Measurements from ENCODE around the gene CMTM3.
"Not testable (repeated sequence)": the region's sequence is repeated elsewhere in the genome, so short reads cannot be mapped to it uniquely, and the experiment has no call there.

The CMTM3 gene

GRCh38 chr16:66612422-66612821 is 7.9 kb downstream of the CMTM3 start:
- Mint-ChIP-seq H3K9me3 (no peaks in the 10 kb centered on the region), H3K4me1 (ENCODE audit: low read depth) (peaks cover 12% of the 10 kb centered on the region), H3K27me3 (no peaks in the 10 kb centered on the region), H3K36me3 (ENCODE audit: low read depth) (peaks cover 24% of the 10 kb centered on the region), H3K4me3 (no peak overlapping the region), H3K27ac (no peak overlapping the region)

DNA sequence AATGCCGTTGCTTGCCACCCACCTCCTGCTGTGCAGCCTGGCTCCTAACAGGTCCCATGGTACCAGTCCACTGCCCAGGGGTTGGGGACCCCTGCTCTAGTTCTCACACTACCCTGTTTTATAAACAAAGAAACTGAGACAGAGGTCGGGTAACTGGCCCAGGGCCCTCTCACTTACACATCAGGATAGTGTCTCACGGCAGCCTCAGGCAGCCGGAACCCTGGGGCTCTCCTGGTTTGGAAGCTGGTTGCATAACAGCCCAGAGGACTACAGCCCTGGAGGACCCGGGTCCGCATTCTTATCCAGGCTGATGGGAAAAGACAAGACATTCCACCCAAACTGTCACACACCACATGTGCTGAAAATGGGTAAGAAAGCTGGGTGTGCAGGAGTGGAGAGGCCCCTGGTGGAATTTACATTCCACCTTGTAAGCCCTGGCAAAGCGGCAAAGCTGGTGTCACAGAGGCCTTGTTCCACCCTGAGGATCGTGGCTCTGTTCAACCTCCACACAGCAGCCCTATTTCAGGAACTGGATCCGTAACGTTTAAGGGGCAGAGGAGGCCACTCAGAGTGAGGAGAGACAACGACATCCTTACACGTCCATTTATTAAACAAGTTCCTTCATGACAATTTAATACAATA is 9.8 kb downstream of the CMTM3 start:
- Mint-ChIP-seq H3K4me3 (no peak overlapping the region), H3K9me3 (no peaks in the 10 kb centered on the region), H3K4me1 (ENCODE audit: low read depth) (peaks cover 2% of the 10 kb centered on the region), H3K27me3 (no peaks in the 10 kb centered on the region), H3K27ac (no peak overlapping the region), H3K36me3 (ENCODE audit: low read depth) (peaks cover 22% of the 10 kb centered on the region)

DNA sequence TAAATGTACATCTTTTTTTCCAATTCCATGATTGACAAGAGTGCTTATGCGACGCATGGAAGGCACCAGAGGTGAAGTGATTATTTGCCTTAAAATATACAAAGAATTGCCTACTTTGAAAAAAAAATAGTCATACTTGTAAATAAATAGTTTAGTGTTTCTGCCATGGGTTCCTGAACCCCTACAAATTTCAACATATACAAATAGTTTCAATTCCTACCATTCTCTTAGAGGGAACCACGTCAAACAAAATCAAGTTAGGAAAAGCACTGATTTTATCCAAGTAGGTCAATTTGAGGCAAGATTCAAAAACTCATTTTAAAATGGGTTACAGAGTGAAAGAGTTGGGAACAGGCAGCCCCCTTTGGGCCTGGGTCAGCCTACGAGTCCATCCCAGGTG is 11.7 kb downstream of the CMTM3 start:
- Mint-ChIP-seq H3K9me3 (no peaks in the 10 kb centered on the region), H3K36me3 (ENCODE audit: low read depth) (peaks cover 8% of the 10 kb centered on the region), H3K27me3 (no peaks in the 10 kb centered on the region), H3K4me1 (ENCODE audit: low read depth) (peaks cover 9% of the 10 kb centered on the region), H3K4me3 (no peak overlapping the region), H3K27ac (no peak overlapping the region)

- Mint-ChIP-seq H3K27ac (no peak overlapping the region), H3K4me1 (ENCODE audit: low read depth) (peaks cover 9% of the 10 kb centered on the region), H3K27me3 (no peaks in the 10 kb centered on the region), H3K36me3 (ENCODE audit: low read depth) (peaks cover 8% of the 10 kb centered on the region), H3K9me3 (no peaks in the 10 kb centered on the region), H3K4me3 (no peak overlapping the region)
Measured at GRCh38 chr16:66616592-66616991, 12.1 kb downstream of the CMTM3 start.

DNA sequence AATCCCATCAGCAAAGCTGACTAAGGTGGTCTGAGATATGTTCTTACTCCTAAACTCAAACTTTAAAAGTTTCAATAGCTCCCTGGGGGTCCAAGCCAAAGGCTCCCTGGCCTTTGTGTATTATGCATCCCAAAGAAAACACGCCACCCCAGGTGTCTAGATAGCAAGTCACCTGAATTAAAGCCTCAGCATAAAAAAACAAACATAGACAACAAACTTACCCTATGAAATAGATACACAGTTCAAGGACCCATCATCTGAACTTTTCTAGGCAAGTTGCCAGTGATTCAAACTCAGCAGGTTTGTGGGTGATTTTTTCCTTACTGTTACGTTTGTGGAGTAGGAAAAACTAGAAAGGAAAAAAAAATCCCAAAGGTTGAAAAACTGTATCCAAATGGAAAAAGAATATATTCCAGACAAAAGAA is 12.5 kb downstream of the CMTM3 start:
- peaks cover 7% of the 10 kb centered on the region for H3K36me3 Mint-ChIP-seq (ENCODE audit: low read depth)
- no peaks in the 10 kb centered on the region for H3K9me3 Mint-ChIP-seq
- H3K27ac Mint-ChIP-seq, result no peak overlapping the region
- no peaks in the 10 kb centered on the region for H3K27me3 Mint-ChIP-seq
- peaks cover 9% of the 10 kb centered on the region for H3K4me1 Mint-ChIP-seq (ENCODE audit: low read depth)
- H3K4me3 Mint-ChIP-seq, result no peak overlapping the region

GRCh38 chr16:66617728-66618127 is 13.2 kb downstream of the CMTM3 start:
- H3K9me3 Mint-ChIP-seq, result no peaks in the 10 kb centered on the region
- peaks cover 9% of the 10 kb centered on the region for H3K4me1 Mint-ChIP-seq (ENCODE audit: low read depth)
- H3K4me3 Mint-ChIP-seq, result no peak overlapping the region
- no peaks in the 10 kb centered on the region for H3K27me3 Mint-ChIP-seq
- peaks cover 4% of the 10 kb centered on the region for H3K36me3 Mint-ChIP-seq (ENCODE audit: low read depth)
- H3K27ac Mint-ChIP-seq, result no peak overlapping the region

GRCh38 chr16:66618588-66619375 is 14.3 kb downstream of the CMTM3 start:
- H3K27ac Mint-ChIP-seq, result peak overlapping the region; percentile 13
- H3K27me3 Mint-ChIP-seq, result no peaks in the 10 kb centered on the region
- no peak overlapping the region for H3K4me3 Mint-ChIP-seq
- H3K4me1 Mint-ChIP-seq (ENCODE audit: low read depth), result peaks cover 9% of the 10 kb centered on the region
- no peaks in the 10 kb centered on the region for H3K9me3 Mint-ChIP-seq
- no peaks in the 10 kb centered on the region for H3K36me3 Mint-ChIP-seq (ENCODE audit: low read depth)

DNA sequence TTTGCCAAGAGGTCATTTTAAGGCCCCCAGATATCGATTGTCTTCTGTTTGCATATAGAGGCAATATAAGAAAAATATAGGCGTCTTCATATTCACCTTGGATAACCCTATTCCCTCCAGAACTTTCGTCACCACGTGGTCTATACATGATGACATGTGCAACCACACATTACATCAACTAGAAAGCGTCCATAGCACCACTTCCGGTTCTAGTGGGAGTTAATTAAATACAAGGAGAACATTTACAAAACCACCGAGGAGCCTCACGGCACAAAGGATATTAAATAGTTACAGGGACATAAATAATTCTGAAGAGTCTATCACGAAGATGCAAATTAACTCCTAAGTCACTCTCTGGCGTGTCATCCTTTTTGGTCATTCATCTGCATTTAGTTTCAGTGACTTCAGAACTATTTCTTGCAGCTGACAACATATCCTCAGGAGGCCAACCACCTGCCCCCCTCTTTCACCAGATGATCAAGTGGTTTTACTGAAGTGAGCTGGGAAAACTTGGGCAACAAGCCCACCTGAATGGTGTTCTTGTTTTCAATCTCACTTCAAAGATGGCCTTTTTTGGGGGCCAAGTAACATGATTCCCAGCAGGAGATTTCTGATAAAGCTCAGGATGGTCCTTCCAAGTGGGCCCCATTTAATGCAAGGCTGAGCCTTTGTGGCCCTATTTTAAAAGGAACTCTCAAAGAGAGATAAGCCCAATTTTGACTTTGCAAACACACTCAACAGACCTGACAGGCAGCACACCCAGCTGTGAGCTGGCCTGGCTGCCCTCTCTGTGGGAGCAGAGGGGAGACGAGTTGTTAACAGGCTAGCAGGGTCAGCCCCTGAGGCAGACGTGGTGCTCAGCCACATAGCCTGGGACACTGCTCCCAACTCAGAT is 15.3 kb downstream of the CMTM3 start:
- Mint-ChIP-seq H3K27ac (no peak overlapping the region), H3K36me3 (ENCODE audit: low read depth) (no peaks in the 10 kb centered on the region), H3K9me3 (no peaks in the 10 kb centered on the region), H3K4me3 (no peak overlapping the region), H3K4me1 (ENCODE audit: low read depth) (peaks cover 9% of the 10 kb centered on the region), H3K27me3 (no peaks in the 10 kb centered on the region)

DNA sequence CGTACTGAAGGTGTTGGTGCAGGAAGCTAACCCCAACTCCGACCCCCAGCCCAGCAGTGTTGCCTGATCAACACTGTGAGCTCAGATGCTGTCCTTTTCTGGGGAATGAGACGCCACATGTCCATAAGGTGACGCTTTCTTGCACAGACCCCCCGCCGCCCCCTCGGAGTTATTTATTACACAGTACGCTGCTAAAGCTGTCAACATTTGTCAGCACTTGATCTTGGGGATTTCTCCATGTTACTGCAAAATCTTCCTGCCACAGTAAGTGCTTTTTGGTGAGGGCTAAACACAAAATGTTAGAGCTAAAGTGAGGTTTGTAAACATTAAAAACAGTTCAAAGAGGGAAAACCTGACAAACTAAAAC is 15.9 kb downstream of the CMTM3 start:
- Mint-ChIP-seq H3K27me3 (no peaks in the 10 kb centered on the region), H3K27ac (no peak overlapping the region), H3K4me3 (no peak overlapping the region), H3K9me3 (no peaks in the 10 kb centered on the region), H3K36me3 (ENCODE audit: low read depth) (no peaks in the 10 kb centered on the region), H3K4me1 (ENCODE audit: low read depth) (peaks cover 9% of the 10 kb centered on the region)

- H3K4me1 Mint-ChIP-seq (ENCODE audit: low read depth), result peaks cover 9% of the 10 kb centered on the region
- no peak overlapping the region for H3K27ac Mint-ChIP-seq
- no peaks in the 10 kb centered on the region for H3K36me3 Mint-ChIP-seq (ENCODE audit: low read depth)
- H3K4me3 Mint-ChIP-seq, result no peak overlapping the region
- H3K9me3 Mint-ChIP-seq, result no peaks in the 10 kb centered on the region
- H3K27me3 Mint-ChIP-seq, result no peaks in the 10 kb centered on the region
Measured at GRCh38 chr16:66621973-66622372, 17.5 kb downstream of the CMTM3 start.

DNA sequence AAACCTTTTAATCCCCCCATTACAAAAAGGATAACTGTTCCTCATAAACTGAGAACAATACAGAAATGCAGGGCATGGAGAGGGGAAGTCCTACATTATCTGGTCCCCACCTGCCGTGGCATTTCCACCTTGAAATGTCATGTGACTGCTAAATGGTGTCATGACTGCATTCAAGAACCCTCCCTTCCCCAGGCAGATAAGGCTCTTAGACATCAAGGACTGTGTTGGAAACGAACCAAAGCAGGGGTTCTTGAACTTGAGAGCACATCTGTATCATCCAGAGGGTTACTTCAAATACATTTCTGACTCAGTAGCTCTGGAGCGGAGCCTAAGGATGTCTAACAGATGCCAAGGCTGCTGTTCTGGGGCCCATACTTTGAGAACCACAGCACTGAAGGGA is 18.4 kb downstream of the CMTM3 start:
- H3K4me1 Mint-ChIP-seq (ENCODE audit: low read depth), result peaks cover 9% of the 10 kb centered on the region
- H3K9me3 Mint-ChIP-seq, result no peaks in the 10 kb centered on the region
- H3K27ac Mint-ChIP-seq, result no peak overlapping the region
- H3K27me3 Mint-ChIP-seq, result no peaks in the 10 kb centered on the region
- H3K4me3 Mint-ChIP-seq, result no peak overlapping the region
- H3K36me3 Mint-ChIP-seq (ENCODE audit: low read depth), result no peaks in the 10 kb centered on the region

GRCh38 chr16:66623755-66624154 is 19.3 kb downstream of the CMTM3 start:
- no peak overlapping the region for H3K4me3 Mint-ChIP-seq
- H3K9me3 Mint-ChIP-seq, result no peaks in the 10 kb centered on the region
- peaks cover 9% of the 10 kb centered on the region for H3K4me1 Mint-ChIP-seq (ENCODE audit: low read depth)
- no peaks in the 10 kb centered on the region for H3K27me3 Mint-ChIP-seq
- no peaks in the 10 kb centered on the region for H3K36me3 Mint-ChIP-seq (ENCODE audit: low read depth)
- H3K27ac Mint-ChIP-seq, result no peak overlapping the region

DNA sequence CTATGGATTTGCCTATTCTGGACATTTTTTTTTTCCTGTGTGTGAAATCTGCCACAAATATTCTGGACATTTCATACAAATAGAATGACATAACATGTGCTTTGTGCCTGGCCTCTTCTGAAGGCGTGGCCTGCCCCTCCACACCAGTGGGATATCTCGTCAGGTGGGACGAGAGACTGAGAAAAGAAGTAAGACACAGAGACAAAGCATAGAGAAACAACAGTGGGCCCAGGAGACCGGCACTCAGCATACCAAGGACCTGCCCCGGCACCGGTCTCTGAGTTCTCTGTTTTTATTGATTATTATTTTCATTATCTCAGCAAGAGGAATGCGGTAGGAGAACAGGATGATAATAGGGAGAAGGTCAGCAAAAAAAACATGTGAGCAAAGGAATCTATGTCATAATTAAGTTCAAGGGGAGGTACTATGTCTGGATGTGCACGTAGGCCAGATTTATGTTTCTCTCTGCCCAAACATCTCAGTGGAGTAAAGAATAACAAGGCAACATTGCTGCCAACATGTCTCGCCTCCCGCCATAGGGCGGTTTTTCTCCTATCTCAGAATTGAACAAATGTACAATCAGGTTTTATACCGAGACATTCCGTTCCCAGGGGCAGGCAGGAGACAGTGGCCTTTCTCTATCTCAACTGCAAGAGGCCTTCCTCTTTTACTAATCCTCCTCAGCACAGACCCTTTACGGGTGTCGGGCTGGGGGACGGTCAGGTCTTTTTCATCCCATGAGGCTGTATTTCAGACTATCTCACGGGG is 23.3 kb downstream of the CMTM3 start:
- not testable (repeated sequence) for H3K36me3 Mint-ChIP-seq (ENCODE audit: low read depth); H3K4me3 Mint-ChIP-seq; H3K27ac Mint-ChIP-seq; H3K27me3 Mint-ChIP-seq; H3K9me3 Mint-ChIP-seq; H3K4me1 Mint-ChIP-seq (ENCODE audit: low read depth)

DNA sequence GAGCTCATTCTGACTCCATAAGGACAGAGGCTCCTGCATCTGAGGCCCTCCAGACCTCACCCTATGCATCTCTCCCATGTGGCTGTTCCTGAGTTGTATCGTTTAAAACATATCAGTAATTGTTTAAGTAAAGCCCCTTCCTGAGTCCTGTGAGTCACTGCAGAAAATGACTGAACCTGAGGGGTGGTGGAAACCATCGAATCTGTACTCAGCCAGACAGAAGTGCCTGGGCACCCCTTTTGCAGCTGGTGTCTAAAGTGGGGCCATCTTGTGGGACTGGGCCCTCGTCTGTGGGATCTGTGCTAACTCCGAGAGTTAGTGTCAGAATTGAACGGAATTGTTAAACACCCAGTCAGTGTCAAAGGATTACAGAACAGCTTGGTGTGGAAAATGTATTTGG is 25.4 kb downstream of the CMTM3 start:
- Mint-ChIP-seq H3K4me1 (ENCODE audit: low read depth) (no peaks in the 10 kb centered on the region), H3K9me3 (no peaks in the 10 kb centered on the region), H3K4me3 (no peak overlapping the region), H3K27ac (no peak overlapping the region), H3K36me3 (ENCODE audit: low read depth) (no peaks in the 10 kb centered on the region), H3K27me3 (no peaks in the 10 kb centered on the region)

Measured in stimulated activated naive CD8-positive, alpha-beta T cell treated with anti-CD3 and anti-CD28 coated beads, Interleukin-15, Interleukin-2, amounts not matched to agents 100 ng/mL and 50 ng/mL, for 24 hours (primary cell).